PC-9 (cell line): ENCODE data around the gene PROSER3. TPM values are rescaled to one million over a fixed set of nuclear protein-coding genes. Genes with fewer than 3 reads are reported as not detected.

ENCODE experiments used
- BruUV-seq: library from RNA; stranded (reverse); fragments of 400-500 nt; replicated peaks from 2 replicates; lab custom pipeline; 2021; lab: Mats Ljungman, UMichigan
- CTCF ChIA-PET: fragments of 300-600 bp; sonication (Branson Sonifier 250); formaldehyde crosslinking; loops from one replicate; lab custom pipeline; 2022; ENCODE audit warnings: antibody characterized with exemption; lab: Charles Lee
- POLR2A ChIA-PET: fragments of 300-600 bp; sonication (Branson Sonifier 250); formaldehyde crosslinking; loops from one replicate; lab custom pipeline; 2022; ENCODE audit warnings: antibody characterized with exemption; ENCODE audit not compliant: unreplicated experiment; lab: Charles Lee
- DNase-seq, 2 experiments: peaks; one replicate each; pipeline versions ENCODE4 v3.0.0 to v3.0.0-alpha.2; 2015 to 2022; ENCODE audit warnings: mixed read lengths in 1 of 2
- H2AFZ ChIP-seq: fragments of 200-600 bp; sonication (generic); 2 replicates; pipeline ENCODE4 v1.8.1; 2017; ENCODE audit warnings: antibody characterized with exemption
- H3F3A ChIP-seq: fragments of 200-600 bp; sonication (generic); 2 replicates; pipeline ENCODE4 v1.8.1; 2017; ENCODE audit warnings: antibody characterized with exemption, mild to moderate bottlenecking, low read depth; ENCODE audit not compliant: insufficient read depth
- H3K27ac ChIP-seq: fragments of 200-600 bp; sonication (generic); 2 replicates; pipeline ENCODE4 v1.6.1; 2016; ENCODE audit warnings: mixed run types
- H3K27me3 ChIP-seq: fragments of 200-600 bp; sonication (generic); 2 replicates; pipeline ENCODE4 v1.6.1; 2016; ENCODE audit warnings: low read depth, mixed run types; ENCODE audit not compliant: insufficient read depth
- H3K36me3 ChIP-seq: fragments of 200-600 bp; sonication (generic); 2 replicates; pipeline ENCODE4 v1.6.1; 2016; ENCODE audit warnings: low read depth, mixed run types
- H3K4me1 ChIP-seq: fragments of 200-600 bp; sonication (generic); replicated peaks from 2 replicates; pipeline ENCODE4 v1.6.1; 2016; ENCODE audit warnings: mixed run types; ENCODE audit not compliant: insufficient read depth
- H3K4me2 ChIP-seq: fragments of 200-600 bp; sonication (generic); 2 replicates; pipeline ENCODE4 v1.6.1; 2017; ENCODE audit warnings: mixed run types
- H3K4me3 ChIP-seq: fragments of 200-600 bp; sonication (generic); 2 replicates; pipeline ENCODE4 v1.6.1; 2016; ENCODE audit warnings: mixed run types
- H3K79me2 ChIP-seq: fragments of 200-600 bp; sonication (generic); 2 replicates; pipeline ENCODE4 v1.6.1; 2017; ENCODE audit warnings: low read depth, mixed run types
- H3K9me2 ChIP-seq: fragments of 200-600 bp; sonication (generic); 2 replicates; pipeline ENCODE4 v1.8.1; 2017; ENCODE audit warnings: mild to moderate bottlenecking; ENCODE audit not compliant: insufficient read depth
- H3K9me3 ChIP-seq: fragments of 200-600 bp; sonication (generic); 2 replicates; pipeline ENCODE4 v1.8.1; 2016; ENCODE audit warnings: low read depth; ENCODE audit not compliant: insufficient read depth
- H4K20me1 ChIP-seq: fragments of 200-600 bp; sonication (generic); 2 replicates; pipeline ENCODE4 v1.8.1; 2017; ENCODE audit not compliant: insufficient read depth
- EZH2 ChIP-seq: fragments of 200-600 bp; sonication (generic); IDR thresholded peaks from 2 replicates; pipeline ENCODE4 v1.8.0; 2017; ENCODE audit warnings: antibody characterized with exemption, low read depth
- intact Hi-C: fragments of 100-400 bp; cut with micrococcal nuclease; formaldehyde crosslinking; loops from one replicate; pipeline ENCODE4 v1.10.0; 2022; ENCODE audit not compliant: unreplicated experiment
- total RNA-seq: library from RNA; stranded (reverse); gene quantifications from 2 replicates; pipeline ENCODE4 v1.2.3, GENCODE V29; 2021
- TF ChIP-seq, protein P1 (sequence below): fragments of 200-600 bp; sonication (generic); conservative IDR thresholded peaks from 2 replicates; pipeline ENCODE4 v1.6.1; 2017; ENCODE audit warnings: mixed run types, antibody characterized with exemption, mild to moderate bottlenecking, moderate library complexity

PROSER3 gene
- total RNA-seq, 1 experiment from 2014 or later = 52.2 TPM

DNA sequence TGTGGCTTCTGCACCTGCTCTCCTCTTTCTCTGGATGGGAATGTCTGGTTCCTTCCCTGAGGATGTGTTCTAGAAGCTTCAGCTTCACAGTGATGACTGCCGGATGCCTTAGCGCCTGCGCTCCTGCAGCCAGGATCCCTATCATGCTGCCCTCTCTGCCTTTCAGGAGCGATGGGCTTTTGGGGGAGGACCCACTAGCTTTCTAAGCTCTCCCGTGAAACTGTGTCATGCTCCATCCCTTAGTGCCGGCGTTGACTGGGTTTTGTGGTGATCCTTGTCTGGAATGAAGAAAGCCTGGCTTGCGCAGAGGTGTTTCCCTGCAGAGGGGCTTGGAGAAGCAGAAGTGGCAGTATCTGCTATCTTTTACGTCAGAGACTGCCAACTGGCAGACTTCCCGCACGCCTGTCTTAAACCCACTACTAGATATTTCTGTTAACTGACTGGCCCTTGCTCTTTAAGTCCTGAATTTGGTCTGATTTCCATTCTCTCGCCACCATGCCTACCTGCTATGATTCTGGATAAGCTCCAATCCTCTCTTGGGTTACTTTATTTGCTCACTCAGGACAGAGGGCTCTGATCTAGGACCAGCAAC lies 44.0 kb upstream of the PROSER3 start:
- TF ChIP-seq EZH2 = no peak
- TF ChIP-seq, protein P1, sequence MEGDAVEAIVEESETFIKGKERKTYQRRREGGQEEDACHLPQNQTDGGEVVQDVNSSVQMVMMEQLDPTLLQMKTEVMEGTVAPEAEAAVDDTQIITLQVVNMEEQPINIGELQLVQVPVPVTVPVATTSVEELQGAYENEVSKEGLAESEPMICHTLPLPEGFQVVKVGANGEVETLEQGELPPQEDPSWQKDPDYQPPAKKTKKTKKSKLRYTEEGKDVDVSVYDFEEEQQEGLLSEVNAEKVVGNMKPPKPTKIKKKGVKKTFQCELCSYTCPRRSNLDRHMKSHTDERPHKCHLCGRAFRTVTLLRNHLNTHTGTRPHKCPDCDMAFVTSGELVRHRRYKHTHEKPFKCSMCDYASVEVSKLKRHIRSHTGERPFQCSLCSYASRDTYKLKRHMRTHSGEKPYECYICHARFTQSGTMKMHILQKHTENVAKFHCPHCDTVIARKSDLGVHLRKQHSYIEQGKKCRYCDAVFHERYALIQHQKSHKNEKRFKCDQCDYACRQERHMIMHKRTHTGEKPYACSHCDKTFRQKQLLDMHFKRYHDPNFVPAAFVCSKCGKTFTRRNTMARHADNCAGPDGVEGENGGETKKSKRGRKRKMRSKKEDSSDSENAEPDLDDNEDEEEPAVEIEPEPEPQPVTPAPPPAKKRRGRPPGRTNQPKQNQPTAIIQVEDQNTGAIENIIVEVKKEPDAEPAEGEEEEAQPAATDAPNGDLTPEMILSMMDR = no peak
- intact Hi-C loops = no loop called here
- Histone ChIP-seq H3K9me2 (no peaks in the 10 kb centered on the region), H3K4me3 (no peak overlapping the region), H3K27me3 (no peaks in the 10 kb centered on the region), H3K4me1 (peaks cover 15% of the 10 kb centered on the region), H3K36me3 (no peaks in the 10 kb centered on the region), H2AFZ (no peak overlapping the region), H3K79me2 (peaks cover 21% of the 10 kb centered on the region), H3K4me2 (no peak overlapping the region), H3K9me3 (no peaks in the 10 kb centered on the region), H3K27ac (no peak overlapping the region), H4K20me1 (peaks cover 6% of the 10 kb centered on the region), H3F3A (peaks cover 6% of the 10 kb centered on the region; the same call in 1 of the 2 replicates)
- no TSS peak for BruUV-seq
- ChIA-PET CTCF (no interaction called here), POLR2A (no interaction called here)
- DNase-seq = no peak

DNA sequence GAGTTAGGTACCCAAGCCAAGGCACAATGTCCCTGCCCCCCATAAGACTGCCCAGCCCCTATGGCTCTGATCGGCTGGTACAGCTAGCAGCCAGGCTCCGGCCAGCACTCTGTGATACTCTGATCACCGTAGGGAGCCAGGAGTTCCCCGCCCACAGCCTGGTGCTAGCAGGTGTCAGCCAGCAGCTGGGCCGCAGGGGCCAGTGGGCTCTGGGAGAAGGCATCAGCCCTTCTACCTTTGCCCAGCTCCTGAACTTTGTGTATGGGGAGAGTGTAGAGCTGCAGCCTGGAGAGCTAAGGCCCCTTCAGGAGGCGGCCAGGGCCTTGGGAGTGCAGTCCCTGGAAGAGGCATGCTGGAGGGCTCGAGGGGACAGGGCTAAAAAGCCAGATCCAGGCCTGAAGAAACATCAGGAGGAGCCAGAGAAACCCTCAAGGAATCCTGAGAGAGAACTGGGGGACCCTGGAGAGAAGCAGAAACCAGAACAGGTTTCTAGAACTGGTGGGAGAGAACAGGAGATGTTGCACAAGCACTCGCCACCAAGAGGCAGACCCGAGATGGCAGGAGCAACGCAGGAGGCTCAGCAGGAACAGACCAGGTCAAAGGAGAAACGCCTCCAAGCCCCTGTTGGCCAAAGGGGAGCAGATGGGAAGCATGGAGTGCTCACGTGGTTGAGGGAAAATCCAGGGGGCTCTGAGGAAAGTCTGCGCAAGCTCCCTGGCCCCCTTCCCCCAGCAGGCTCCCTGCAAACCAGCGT lies 43.2 kb upstream of the PROSER3 start:
- H3K4me2 ChIP-seq = peak overlapping the region; percentile 99
- peaks cover 6% of the 10 kb centered on the region; the same call in 1 of the 2 replicates for H3F3A ChIP-seq
- H3K79me2 ChIP-seq = peaks cover 29% of the 10 kb centered on the region
- no TSS peak for BruUV-seq
- no peak overlapping the region for H3K4me3 ChIP-seq
- H3K27me3 ChIP-seq = no peaks in the 10 kb centered on the region
- H3K36me3 ChIP-seq = no peaks in the 10 kb centered on the region
- no peaks in the 10 kb centered on the region for H3K9me3 ChIP-seq
- no peak overlapping the region for H2AFZ ChIP-seq
- H4K20me1 ChIP-seq = peaks cover 11% of the 10 kb centered on the region
- no peaks in the 10 kb centered on the region for H3K9me2 ChIP-seq
- no peak overlapping the region for H3K27ac ChIP-seq
- H3K4me1 ChIP-seq = peaks cover 20% of the 10 kb centered on the region
- no peak for TF ChIP-seq EZH2
- TF ChIP-seq, protein P1 = no peak
- ChIA-PET CTCF (no interaction called here), POLR2A (interaction anchor here (0.6 kb wide), 1 partner anchor 1581 kb away, joined by 6 read pairs; no protein-coding TSS in a partner anchor)
- intact Hi-C loops = loop anchor here (5.0 kb wide), 1 partner anchor 397 kb away; no protein-coding TSS in a partner anchor
- no peak for DNase-seq

DNA sequence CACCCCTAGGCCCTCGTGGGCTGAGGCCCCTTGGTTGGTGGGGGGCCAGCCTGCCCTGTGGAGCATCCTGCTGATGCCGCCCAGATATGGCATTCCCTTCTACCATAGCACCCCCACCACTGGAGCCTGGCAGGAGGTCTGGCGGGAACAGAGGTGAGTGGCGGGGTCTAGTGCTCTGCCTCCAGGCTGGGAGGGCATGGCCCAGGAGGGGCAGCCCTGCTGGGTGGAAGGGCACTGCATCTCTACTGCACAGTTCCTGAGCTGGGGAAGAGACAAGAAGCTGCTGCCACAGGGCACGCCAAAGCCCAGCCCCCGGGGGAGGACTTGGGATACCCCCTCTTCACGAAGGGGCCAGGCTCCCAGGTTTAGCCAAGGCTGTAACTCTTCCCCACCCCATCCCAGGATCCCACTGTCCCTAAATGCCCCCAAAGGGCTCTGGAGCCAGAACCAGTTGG lies 42.6 kb upstream of the PROSER3 start:
- H2AFZ ChIP-seq = peak overlapping the region; percentile 99; the same call in 1 of the 2 replicates
- ChIA-PET CTCF (no interaction called here), POLR2A (interaction anchor here (0.6 to 0.7 kb wide), 2 partner anchors 689 to 1581 kb away, joined by 4 to 6 read pairs; no protein-coding TSS in a partner anchor)
- H3K4me3 ChIP-seq = peak overlapping the region; percentile 85; the same call in 1 of the 2 replicates
- BruUV-seq = no TSS peak
- intact Hi-C loops = loop anchor here (5.0 kb wide), 1 partner anchor 398 kb away; no protein-coding TSS in a partner anchor
- no peak for TF ChIP-seq EZH2
- TF ChIP-seq, protein P1 = no peak
- peaks cover 34% of the 10 kb centered on the region for H3K79me2 ChIP-seq
- H3F3A ChIP-seq = peaks cover 6% of the 10 kb centered on the region; the same call in 1 of the 2 replicates
- H4K20me1 ChIP-seq = peaks cover 14% of the 10 kb centered on the region
- no peaks in the 10 kb centered on the region for H3K27me3 ChIP-seq
- no peaks in the 10 kb centered on the region for H3K36me3 ChIP-seq
- no peaks in the 10 kb centered on the region for H3K9me2 ChIP-seq
- H3K27ac ChIP-seq = no peak overlapping the region
- DNase-seq = no peak
- peaks cover 20% of the 10 kb centered on the region for H3K4me1 ChIP-seq
- H3K9me3 ChIP-seq = no peaks in the 10 kb centered on the region
- peak overlapping the region; percentile 99 for H3K4me2 ChIP-seq
